Activated T-cell treated with anti-CD3 and anti-CD28 coated beads, Interleukin-2, amount 50 U/mL, for 24 hours (primary cell): ENCODE results near the gene ABL1.
"Not testable (repeated sequence)": the region's sequence is repeated elsewhere in the genome, so short reads cannot be mapped to it uniquely, and the experiment has no call there.

ENCODE experiments used
- DNase-seq: peaks from one replicate; pipeline ENCODE4 v3.0.0-alpha.2; 2020
- H3K27ac Mint-ChIP-seq: 2 replicates; pipeline ENCODE4 v1.8.0; 2020; ENCODE audit warnings: mild to moderate bottlenecking, mixed read lengths
- H3K27me3 Mint-ChIP-seq: 2 replicates; pipeline ENCODE4 v1.8.0; 2020; ENCODE audit warnings: mixed read lengths
- H3K36me3 Mint-ChIP-seq: 2 replicates; pipeline ENCODE4 v1.8.0; 2020; ENCODE audit warnings: low read depth, mixed read lengths
- H3K4me1 Mint-ChIP-seq: 2 replicates; pipeline ENCODE4 v1.8.0; 2020; ENCODE audit warnings: low read depth, mixed read lengths
- H3K4me3 Mint-ChIP-seq: 2 replicates; pipeline ENCODE4 v1.8.0; 2020; ENCODE audit warnings: mild to moderate bottlenecking, moderate library complexity, mixed read lengths
- H3K9me3 Mint-ChIP-seq: 2 replicates; pipeline ENCODE4 v1.8.0; 2020; ENCODE audit warnings: mixed read lengths

Gene ABL1

GRCh38 chr9:130837002-130837511, 2.0 kb downstream of the ABL1 start:
- Mint-ChIP-seq H3K4me3 (peak overlapping the region; percentile 92), H3K36me3 (peaks cover 13% of the 10 kb centered on the region), H3K27me3 (no peaks in the 10 kb centered on the region), H3K27ac (peak overlapping the region; percentile 30), H3K9me3 (no peaks in the 10 kb centered on the region), H3K4me1 (peaks cover 51% of the 10 kb centered on the region)
- no peak for DNase-seq

GRCh38 chr9:130837643-130838042, 2.6 kb downstream of the ABL1 start:
- H3K4me3 Mint-ChIP-seq: no peak overlapping the region
- H3K4me1 Mint-ChIP-seq: peaks cover 53% of the 10 kb centered on the region
- peaks cover 13% of the 10 kb centered on the region for H3K36me3 Mint-ChIP-seq
- no peak overlapping the region for H3K27ac Mint-ChIP-seq
- no peak for DNase-seq
- H3K27me3 Mint-ChIP-seq: no peaks in the 10 kb centered on the region
- no peaks in the 10 kb centered on the region for H3K9me3 Mint-ChIP-seq

- Mint-ChIP-seq H3K27me3 (no peaks in the 10 kb centered on the region), H3K4me1 (peaks cover 56% of the 10 kb centered on the region), H3K4me3 (no peak overlapping the region), H3K9me3 (no peaks in the 10 kb centered on the region), H3K27ac (no peak overlapping the region), H3K36me3 (peaks cover 13% of the 10 kb centered on the region)
- DNase-seq: no peak
Observed at GRCh38 chr9:130839132-130840111, 4.4 kb downstream of the ABL1 start.

DNA sequence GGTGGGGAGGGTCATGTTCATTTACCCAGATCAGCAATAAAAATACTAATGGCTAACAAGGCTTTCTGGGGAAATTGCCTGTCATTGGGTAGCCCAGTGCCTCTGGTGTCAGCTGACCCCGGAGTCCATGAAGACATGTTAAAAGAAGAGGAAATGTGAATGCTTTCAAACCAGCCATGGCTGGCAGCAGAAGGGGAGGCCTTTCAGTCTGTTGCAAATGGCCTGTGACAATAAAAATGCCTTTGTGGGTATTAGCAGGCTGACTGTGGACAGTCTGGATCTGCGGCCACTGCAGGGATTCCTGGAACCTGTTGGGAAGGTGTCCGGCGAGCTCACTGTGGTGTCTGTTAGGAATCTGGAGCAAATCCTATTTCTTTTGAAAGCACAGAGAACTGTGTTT, 7.5 kb downstream of the ABL1 start:
- DNase-seq: no peak
- no peaks in the 10 kb centered on the region for H3K27me3 Mint-ChIP-seq
- H3K4me1 Mint-ChIP-seq: peaks cover 40% of the 10 kb centered on the region
- no peak overlapping the region for H3K4me3 Mint-ChIP-seq
- H3K9me3 Mint-ChIP-seq: no peaks in the 10 kb centered on the region
- H3K27ac Mint-ChIP-seq: no peak overlapping the region
- no peaks in the 10 kb centered on the region for H3K36me3 Mint-ChIP-seq

GRCh38 chr9:130843049-130843908, 8.2 kb downstream of the ABL1 start:
- H3K9me3 Mint-ChIP-seq: no peaks in the 10 kb centered on the region

DNA sequence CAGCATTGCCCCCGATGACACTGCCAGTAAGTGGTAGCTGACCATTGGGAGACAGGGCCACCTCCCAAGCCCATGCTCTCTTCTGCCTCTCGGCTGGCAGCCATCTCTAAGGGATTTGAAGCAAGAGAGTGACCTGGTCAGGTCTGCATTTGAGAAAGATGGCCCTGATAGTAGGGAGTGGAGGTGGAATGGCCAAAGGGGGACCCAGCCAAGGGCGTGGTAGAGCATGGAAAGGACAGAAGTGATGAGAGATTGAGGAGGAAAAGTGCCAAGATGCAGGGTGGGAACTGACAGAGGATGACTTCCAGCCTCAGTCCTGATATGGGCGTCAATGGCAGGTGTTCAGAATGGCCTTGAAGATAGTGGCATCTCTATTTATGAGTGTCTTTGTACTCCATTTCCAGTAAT, 9.0 kb downstream of the ABL1 start:
- no peak for DNase-seq
- no peaks in the 10 kb centered on the region for H3K36me3 Mint-ChIP-seq
- peaks cover 29% of the 10 kb centered on the region for H3K4me1 Mint-ChIP-seq
- no peaks in the 10 kb centered on the region for H3K9me3 Mint-ChIP-seq
- H3K27me3 Mint-ChIP-seq: no peaks in the 10 kb centered on the region
- H3K4me3 Mint-ChIP-seq: no peak overlapping the region
- no peak overlapping the region for H3K27ac Mint-ChIP-seq

More at GRCh38 chr9:130843049-130843908, 8.2 kb downstream of the ABL1 start:
- H3K4me1 Mint-ChIP-seq: peaks cover 35% of the 10 kb centered on the region
- H3K27ac Mint-ChIP-seq: no peak overlapping the region
- no peaks in the 10 kb centered on the region for H3K36me3 Mint-ChIP-seq
- no peak overlapping the region for H3K4me3 Mint-ChIP-seq
- H3K27me3 Mint-ChIP-seq: no peaks in the 10 kb centered on the region
- DNase-seq: no peak

DNA sequence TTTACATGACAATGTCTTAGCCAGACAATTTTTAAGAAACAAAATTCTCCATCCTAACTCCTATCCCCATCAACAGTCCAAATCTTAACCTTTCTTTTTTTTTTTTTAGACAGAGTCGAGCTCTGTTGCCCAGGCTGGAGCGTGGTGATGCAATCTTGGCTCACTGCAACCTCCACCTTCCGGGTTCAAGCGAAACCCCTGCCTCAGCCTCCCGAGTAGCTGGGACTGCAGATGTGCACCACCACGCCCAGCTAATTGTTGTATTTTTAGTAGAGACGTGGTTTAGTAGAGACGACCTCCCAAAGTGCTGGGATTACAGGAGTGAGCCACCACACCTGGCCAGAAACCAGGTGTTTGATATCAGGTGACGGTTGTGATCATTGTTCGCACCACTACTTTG, 10.2 kb downstream of the ABL1 start:
- Mint-ChIP-seq H3K4me1 (peaks cover 30% of the 10 kb centered on the region), H3K27ac (peak overlapping the region; percentile 50), H3K36me3 (no peaks in the 10 kb centered on the region), H3K4me3 (no peak overlapping the region), H3K9me3 (no peaks in the 10 kb centered on the region), H3K27me3 (no peaks in the 10 kb centered on the region)
- DNase-seq: no peak

DNA sequence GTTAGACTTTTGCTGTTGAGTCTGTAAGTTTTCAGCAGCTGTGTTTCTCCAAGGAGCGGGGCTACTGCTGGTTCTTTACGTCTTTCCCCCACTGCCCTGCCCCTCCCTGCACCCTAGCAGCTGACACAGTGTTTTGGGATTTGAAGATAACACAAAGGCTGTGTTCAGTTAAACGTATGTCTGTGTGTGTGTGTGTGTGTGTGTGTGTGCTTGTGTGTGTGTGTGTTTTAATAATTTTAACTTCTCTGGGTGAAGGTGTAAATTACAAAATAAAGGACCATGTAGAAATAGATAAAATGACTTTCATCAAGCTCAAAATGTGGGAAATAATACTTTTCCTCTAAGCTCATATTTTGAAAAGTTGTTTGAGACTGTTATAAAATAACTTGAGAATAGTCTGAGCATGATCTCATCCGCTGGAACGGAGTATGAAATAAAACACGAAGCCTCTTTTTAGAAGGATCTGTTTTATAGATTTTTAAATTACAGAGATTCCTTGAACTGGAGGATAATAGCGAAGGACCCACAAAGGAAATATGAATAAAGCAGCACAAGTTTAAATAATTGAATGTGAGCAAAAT, 10.9 kb downstream of the ABL1 start:
- no peaks in the 10 kb centered on the region for H3K27me3 Mint-ChIP-seq
- no peaks in the 10 kb centered on the region for H3K9me3 Mint-ChIP-seq
- H3K4me3 Mint-ChIP-seq: no peak overlapping the region
- no peak overlapping the region for H3K27ac Mint-ChIP-seq
- no peak for DNase-seq
- no peaks in the 10 kb centered on the region for H3K36me3 Mint-ChIP-seq
- H3K4me1 Mint-ChIP-seq: peaks cover 27% of the 10 kb centered on the region

- Mint-ChIP-seq H3K27me3 (no peaks in the 10 kb centered on the region), H3K4me3 (no peak overlapping the region), H3K9me3 (no peaks in the 10 kb centered on the region), H3K36me3 (no peaks in the 10 kb centered on the region), H3K27ac (no peak overlapping the region), H3K4me1 (peaks cover 27% of the 10 kb centered on the region)
- no peak for DNase-seq
Observed at GRCh38 chr9:130846487-130847305, 11.6 kb downstream of the ABL1 start.

GRCh38 chr9:130847306-130848217, 12.5 kb downstream of the ABL1 start:
- no peak for DNase-seq
- H3K4me3 Mint-ChIP-seq: no peak overlapping the region
- no peaks in the 10 kb centered on the region for H3K9me3 Mint-ChIP-seq
- no peaks in the 10 kb centered on the region for H3K27me3 Mint-ChIP-seq
- H3K4me1 Mint-ChIP-seq: peaks cover 20% of the 10 kb centered on the region
- H3K36me3 Mint-ChIP-seq: no peaks in the 10 kb centered on the region
- H3K27ac Mint-ChIP-seq: no peak overlapping the region

DNA sequence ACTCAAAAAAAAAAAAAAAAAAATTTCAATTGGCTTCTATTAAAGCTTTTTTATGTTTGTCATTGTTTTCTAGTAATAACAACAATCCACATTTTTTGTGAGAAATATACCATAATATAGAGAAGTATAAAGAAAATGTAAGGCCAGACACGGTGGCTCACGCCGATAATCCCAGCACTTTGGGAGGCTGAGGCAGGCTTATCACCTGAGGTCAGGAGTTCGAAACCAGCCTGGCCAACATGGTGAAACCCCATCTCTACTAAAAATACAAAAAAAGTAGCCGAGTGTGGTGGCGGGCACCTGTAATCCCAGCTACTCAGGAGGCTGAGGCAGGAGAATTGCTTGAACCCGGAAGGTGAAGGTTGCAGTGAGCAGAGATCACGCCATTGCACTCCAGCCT, 13.5 kb downstream of the ABL1 start:
- not testable (repeated sequence) for H3K27ac Mint-ChIP-seq, DNase-seq, H3K9me3 Mint-ChIP-seq, H3K4me3 Mint-ChIP-seq, H3K27me3 Mint-ChIP-seq, H3K36me3 Mint-ChIP-seq
- H3K4me1 Mint-ChIP-seq: peaks cover 13% of the 10 kb centered on the region

DNA sequence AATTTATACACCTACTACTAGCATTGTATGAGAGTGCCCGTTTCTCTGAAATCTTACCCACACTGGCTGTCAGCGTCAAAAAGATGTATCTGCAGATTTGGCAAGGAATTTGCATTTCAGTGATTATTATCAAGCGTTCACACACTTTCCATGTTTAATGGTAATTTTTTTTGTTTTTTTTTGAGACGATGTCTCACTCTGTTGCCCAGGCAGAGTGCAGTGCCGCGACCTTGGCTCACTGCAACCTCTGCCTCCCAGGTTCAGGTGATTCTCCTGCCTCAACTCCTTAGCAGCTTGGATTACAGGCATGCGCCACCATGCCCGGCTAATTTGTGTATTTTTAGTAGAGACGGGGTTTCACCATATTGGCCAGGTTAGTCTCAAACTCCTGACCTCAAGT, 14.3 kb downstream of the ABL1 start:
- no peak overlapping the region for H3K4me3 Mint-ChIP-seq
- peaks cover 6% of the 10 kb centered on the region for H3K4me1 Mint-ChIP-seq
- H3K36me3 Mint-ChIP-seq: peaks cover 6% of the 10 kb centered on the region
- H3K9me3 Mint-ChIP-seq: no peaks in the 10 kb centered on the region
- H3K27me3 Mint-ChIP-seq: no peaks in the 10 kb centered on the region
- no peak overlapping the region for H3K27ac Mint-ChIP-seq
- no peak for DNase-seq

DNA sequence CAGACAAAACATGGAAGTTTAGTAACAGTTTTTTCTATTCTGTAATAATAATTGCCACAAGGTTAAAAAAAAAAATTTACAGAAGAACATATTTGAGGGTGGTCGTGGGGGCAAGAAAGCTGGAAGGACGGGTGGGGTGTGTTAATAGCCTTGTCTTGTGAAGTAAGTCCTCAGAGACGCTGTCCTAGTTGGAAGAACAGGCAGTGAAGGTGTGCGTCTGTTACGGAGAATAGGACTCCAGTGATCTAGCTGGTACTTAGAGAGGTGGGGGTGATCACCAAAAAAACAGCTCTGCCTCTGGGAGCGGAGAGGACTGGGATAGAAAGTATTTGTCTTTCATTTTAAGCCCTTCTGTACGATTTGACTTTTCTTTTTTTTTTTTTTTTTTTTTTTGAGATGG, 17.7 kb downstream of the ABL1 start:
- H3K36me3 Mint-ChIP-seq: peaks cover 35% of the 10 kb centered on the region
- no peak for DNase-seq

More for the DNA sequence above, 17.7 kb downstream of the ABL1 start:
- Mint-ChIP-seq H3K4me3 (no peak overlapping the region), H3K27me3 (no peaks in the 10 kb centered on the region), H3K27ac (no peak overlapping the region), H3K4me1 (peaks cover 4% of the 10 kb centered on the region), H3K9me3 (no peaks in the 10 kb centered on the region)
